A204.1 (cell line): ENCODE data around the gene ATRIP.

Source experiments
- FAIRE-seq: peaks from 2 replicates; lab custom pipeline; 2012; peaks lifted over from hg19 to GRCh38; lab: Jason Lieb, UNC

Gene ATRIP

DNA sequence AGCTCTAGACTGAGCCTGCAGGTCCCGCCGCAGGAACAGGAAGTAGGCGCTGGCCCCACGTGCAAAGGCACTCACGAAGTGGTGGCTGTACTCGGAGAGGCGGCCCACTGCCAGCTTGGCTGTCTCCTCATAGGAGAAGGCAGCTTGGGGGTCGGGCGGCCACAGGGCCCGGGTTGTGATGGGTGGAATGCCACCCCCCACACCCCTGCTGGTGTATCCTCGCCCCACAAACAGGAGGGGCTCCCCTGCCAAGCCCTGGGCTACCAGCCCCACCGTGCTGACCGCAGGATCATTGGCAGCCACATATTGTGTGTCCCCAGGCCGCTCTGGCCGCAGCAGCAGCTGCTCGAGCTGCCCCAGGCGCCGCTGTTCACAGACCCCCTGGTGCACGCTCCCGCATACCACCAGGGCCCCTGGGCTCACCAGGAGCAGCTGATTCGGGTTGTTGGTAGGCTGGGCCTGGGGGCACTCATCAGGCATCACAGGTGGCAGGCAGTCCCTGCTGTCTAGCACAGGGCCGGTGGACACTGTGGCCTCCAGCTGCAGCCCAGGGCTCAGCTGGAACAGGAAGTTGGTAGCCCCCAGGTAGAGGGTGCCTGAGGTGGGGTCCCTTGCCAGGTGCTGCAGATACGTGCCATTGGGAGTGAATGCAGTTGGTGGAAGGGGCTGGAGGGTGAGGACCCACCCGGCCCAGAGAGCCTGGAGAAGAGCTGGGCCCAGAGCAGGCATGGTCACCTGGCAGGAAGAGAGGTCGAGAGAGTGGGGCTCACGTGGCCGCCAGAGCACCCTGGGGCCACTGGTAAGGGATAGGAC, 22.4 kb upstream of the ATRIP start:
- FAIRE-seq: no peak

- no peak for FAIRE-seq
Observed at GRCh38 chr3:48425281-48425812, 21.2 kb upstream of the ATRIP start.

DNA sequence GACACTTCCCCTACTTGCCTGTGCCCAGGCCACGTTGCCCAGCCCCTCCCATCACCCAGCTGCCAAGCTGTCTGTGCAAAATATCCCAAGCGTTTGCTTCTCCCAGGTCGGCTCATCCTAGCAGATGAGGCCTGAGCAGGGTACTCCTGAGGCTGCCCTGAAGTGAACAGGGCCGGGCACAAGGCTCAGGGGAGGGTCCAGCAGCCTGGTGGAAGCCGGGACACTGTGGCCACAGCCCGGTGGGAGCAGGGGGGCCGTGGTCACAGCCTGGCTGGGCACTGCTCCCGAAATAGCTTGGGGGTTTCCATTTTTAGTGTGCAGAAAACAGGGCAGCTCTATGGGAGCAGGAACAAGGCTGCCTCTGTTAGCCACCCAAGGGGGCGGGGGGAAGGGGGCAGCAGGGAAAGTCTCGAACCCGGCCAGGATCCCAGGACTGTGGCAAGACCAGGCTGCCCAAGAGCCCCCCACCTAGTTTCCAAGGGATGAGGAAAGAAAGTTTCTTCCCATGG, 20.1 kb upstream of the ATRIP start:
- FAIRE-seq: no peak

- FAIRE-seq: no peak
Observed at GRCh38 chr3:48426944-48427629, 19.4 kb upstream of the ATRIP start.

DNA sequence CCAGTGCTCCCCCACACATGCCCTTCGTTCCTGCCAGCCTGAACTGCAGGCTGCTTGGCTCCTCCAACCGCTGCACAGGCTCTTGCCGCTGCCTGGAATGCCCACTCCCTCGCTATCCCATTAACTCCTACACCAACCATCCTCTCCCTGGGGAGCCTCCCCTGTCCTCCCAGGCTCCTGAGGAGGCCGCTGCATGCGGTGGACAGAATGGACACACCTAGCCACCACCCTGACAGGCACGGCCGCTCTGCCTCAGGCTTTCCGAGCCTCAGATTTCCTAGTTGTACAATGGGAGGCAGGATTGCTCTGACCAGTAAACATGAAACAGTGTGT, 18.9 kb upstream of the ATRIP start:
- no peak for FAIRE-seq

GRCh38 chr3:48428088-48428571, 18.4 kb upstream of the ATRIP start:
- no peak for FAIRE-seq

DNA sequence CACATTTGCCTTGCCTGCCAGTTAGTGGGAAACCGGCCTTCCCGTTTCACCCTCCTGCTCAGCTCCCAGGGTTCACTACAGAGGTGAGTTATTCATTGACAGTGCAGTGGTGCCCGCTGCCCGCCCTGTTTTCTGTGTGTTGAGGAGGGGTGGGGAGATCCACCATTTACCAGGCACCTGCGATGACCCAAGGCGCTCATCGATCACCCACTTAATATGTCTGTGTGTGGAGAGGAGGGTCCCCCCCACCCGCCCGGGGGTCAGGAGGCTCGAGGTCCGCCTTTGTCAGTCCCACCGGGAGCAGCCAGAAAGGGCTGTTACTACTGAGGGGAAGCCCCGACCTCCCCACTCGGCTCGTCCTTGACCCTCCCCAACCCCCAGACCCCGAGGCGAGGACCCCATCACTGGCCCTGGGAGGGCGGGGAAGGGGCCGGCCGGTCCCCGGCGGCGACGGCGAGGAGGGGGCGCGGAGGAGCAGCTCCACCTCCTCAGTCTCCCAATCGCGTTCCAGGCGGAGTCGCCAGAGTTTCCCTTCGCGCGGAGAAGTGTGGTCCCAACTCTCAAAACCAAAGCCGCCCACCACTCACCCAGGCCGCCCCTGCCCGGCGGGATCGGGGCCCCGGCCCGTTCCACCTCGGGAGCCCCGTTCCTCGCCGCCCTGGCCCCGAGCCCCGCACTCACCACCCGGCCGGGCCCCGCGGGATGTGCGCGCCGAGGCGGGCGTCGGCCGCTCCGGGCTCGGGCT, 17.8 kb upstream of the ATRIP start:
- FAIRE-seq: no peak

GRCh38 chr3:48429317-48429959, 17.1 kb upstream of the ATRIP start:
- FAIRE-seq: no peak

DNA sequence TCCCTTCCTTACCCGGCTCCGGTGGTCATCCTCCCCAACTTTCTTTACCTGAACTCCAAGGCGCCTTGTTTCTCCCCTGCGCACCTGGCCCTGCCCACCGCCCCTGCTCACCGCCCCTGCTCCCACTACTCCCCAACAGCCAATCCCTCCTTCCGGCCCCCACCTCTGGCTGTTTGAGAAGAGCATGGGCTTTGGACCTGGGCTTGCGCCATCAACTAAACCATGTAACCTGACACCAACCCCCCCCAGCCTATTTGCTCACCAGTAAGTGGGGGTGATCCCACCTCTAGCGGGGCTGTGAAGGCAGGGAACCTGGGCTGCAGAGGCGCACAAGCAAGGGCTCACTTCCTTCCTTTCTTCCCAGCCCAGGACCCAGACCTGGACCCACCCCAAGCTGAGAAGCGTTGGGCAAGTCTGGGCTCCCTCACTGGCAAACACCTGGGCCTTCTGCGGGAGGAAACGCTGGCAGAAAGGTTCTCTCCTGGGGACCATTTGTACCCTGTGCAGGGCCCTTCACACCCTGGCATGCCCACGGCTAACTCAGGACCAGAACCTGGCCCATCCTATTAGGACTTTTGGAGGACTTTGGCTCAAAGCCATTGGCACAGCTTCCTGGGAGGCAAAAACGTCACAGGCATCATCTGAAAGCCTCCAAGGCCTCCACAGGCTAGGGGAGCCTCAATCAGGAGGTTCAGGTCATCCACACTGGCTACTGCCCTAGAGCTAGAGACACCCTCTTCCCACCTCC, 16.4 kb upstream of the ATRIP start, which contains the start of gene PLXNB1:
PLXNB1 (minus strand) TSS at position 127 of the 748 bp plus-strand sequence. CDS start 5,475 bp downstream, outside the sequence.
- no peak for FAIRE-seq

GRCh38 chr3:48430708-48431101, 15.8 kb upstream of the ATRIP start:
- FAIRE-seq: no peak

DNA sequence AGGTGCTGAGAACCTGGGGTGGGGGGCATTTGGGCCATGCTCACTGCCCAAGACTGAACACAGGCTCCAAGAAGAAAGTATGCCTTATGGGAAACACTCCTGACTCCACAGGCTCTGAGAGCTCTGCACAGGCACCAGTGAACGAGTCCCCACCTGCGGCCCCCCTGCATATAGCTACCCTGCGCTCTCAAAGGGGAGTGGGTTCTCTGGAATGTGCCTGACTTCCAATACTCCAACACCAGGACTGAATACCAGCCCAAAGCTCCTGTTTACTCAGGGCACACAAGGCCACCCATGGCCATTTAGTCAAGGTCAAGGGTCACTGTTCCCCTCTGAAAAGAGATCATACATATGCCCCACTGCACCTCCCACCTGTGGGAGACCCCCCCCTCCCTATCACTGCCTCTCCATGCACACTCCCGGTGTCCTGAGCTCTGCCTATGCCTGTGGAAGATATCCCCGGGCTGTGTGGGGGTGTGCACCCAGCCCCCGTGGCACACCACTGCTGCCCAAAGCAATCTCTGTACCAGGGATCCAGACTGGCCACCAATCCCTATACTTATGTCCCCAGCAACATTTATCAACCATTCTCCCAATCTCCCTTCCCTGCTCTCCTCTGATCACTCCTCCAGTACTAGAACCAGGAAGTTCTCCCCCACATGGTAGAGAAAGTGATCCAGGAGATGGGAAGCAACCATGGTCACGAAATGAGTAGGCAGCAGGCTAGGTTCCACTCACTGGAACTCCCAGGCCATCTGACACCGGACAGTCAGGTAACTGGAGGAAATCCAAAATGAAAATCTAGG, 15.1 kb upstream of the ATRIP start:
- no peak for FAIRE-seq

DNA sequence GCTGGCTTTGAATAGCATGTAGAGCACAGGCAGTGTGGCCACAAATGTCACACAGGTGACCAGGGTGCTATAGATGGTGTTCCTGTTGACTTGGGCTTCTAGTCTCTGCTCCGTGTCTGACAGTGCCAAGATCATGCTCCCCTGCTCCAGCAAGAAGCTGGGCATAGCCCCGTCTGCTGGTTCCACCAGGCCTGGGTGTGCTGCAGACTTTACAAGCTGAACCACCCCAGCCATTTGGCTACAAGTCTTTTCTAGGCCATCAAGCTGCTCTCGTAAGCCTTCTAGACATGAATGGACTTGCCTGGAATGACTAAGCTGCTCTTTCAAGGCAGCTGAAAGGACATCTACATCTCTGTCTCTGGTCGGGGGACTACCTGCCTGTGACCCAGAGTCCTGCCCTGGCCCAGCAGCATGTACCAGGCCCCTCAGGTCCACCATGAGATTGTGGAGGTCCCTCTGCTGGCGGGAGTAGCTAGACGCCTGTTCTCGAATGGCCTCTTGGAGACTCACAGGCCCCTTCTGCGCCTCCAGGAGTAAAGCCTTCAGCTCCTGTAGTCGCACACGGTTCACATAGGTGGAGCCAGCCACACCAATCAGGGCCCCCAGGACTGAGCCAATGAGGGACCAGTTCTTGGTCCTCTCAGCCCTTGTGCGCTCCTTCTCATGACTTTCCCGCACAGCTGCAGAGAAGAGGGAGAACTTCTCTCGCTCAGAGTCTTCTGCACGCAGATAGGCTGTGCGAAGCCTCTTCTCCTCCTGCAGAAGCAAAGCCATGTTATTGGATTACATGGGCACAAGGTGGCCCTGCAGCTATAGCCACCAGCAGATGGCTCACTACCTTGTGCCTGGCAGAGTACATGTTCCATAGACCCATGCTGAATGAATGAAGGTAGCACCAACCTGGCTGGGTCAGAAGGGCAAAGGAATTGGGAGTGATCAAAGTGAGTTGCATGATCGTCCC, 13.8 kb upstream of the ATRIP start:
- no peak for FAIRE-seq

DNA sequence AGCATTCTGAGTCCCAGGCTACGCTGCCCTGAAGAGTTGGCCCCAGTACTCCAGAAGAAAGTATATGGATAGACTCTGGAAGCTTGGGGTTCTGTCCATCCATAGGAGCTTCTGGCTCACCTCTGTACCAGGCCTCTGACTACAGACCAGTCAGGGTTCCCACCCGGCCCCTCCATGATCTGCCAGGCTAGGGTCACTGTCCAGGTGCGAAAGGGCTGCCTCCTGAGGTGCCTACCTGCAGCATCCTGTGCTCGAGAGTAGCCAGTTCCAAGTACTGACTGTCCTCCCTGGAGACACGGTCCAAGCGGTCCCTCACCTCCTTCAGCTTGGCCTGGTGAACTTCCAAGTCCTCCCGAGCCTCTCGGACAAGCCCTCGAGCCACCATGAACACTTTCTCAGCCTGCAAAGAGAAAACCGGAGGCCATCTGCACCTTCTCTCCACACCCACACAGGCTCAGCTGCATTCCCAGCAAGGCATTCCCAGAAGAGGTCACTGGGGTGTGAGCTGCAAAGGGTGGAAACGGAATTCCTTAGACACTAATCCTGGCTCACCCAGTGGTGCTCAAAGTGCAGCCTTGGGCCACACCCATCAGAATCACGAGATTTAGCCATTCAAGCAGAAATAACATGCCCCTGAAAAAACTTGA, 12.9 kb upstream of the ATRIP start:
- FAIRE-seq: no peak

DNA sequence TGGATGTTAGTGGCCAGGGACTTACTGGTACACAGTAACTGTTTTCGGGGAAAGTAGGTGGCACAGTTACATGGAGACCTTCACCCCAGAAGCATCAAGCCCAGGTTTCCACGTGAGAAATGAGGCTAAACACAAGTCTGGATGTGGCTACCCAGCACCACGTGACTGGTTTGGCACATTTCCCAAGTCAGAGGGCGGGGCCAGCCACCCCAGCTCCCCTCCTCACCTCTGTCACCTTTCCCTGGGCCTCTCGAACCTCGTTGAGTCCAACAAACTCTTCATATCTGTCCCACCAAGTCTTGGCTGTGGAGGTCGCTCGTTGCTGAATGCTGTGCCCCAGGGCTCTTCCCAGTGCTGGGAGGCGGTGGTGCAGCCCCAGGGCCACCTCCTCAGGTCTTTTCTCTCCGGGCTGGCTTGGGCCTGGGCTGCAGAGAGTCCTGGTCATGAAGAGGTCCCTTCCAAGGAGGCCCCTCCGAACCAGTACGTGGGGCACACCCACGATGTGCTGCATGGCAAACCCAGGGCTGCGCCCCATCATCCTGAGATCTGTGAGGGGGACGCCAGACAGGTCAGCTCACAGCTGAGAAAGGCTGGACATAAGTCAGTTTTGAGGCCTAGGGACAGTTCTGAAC, 11.8 kb upstream of the ATRIP start:
- FAIRE-seq: no peak

- FAIRE-seq: no peak
Observed at GRCh38 chr3:48435223-48435595, 11.3 kb upstream of the ATRIP start.

- peak; percentile 68 for FAIRE-seq
Observed at GRCh38 chr3:48435774-48436476, 10.6 kb upstream of the ATRIP start.

DNA sequence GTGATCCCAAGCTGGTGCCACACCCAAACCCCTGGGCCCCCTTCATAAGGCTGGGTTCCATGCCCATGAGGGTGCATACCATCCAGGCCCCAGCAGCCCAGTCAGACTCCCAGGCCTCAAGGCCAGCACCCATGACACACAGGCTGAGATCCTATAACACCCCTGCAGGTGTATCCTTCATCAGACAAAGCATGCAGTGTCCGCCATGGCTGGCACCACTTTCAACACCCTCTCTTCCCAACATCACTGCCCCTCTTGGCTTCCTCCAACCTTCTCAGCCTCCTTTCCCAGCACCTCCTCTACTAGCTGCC, 10.1 kb upstream of the ATRIP start:
- FAIRE-seq: no peak

DNA sequence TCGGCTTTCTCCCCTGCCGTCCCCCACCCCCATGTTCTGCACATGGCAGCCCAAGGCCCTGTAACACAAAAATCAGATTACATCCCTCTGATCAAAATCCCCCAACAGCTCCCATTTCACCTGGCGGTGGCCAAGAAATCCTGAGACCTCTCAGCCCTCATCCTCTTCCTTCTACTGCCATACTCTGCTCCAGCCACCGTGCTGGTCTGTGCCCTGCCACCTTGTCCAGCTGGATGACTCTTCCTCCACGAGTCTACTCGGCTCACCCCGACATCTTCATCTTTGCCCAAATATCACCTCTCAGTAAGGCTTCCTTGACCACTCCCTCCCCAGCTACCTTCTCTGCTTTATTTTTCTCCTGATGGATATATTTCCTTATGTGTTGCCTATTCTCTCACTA, 9.7 kb upstream of the ATRIP start:
- FAIRE-seq: no peak
